GM12878 (cell line): ENCODE data around the gene ZMYND10. TPM values are rescaled to one million over a fixed set of nuclear protein-coding genes. Genes with fewer than 3 reads are reported as not detected.

Experiments
- ATAC-seq: fragments of 200-7000 bp; cut with Tn5 transposase; 3 replicates; pipeline ENCODE4 v1.9.1; 2020; ENCODE audit warnings: mild to moderate bottlenecking, moderate library complexity
- BruUV-seq: library from RNA; stranded (reverse); fragments of 400-500 nt; replicated peaks from 2 replicates; lab custom pipeline; 2021; lab: Mats Ljungman, UMichigan
- CTCF ChIA-PET: fragments of 300-600 bp; sonication (Branson Sonifier 250); formaldehyde crosslinking; extraction: SDS; loops from one replicate; lab custom pipeline; 2021; ENCODE audit warnings: inconsistent platforms; lab: Yijun Ruan, JAX
- POLR2A ChIA-PET: fragments of 350-600 bp; formaldehyde crosslinking; extraction: SDS; loops from one replicate; lab custom pipeline; 2021; ENCODE audit warnings: inconsistent platforms; lab: Charles Lee
- RAD21 ChIA-PET: fragments of 300-600 bp; sonication (Branson Sonifier 250); formaldehyde crosslinking; loops from one replicate; lab custom pipeline; 2023; ENCODE audit warnings: antibody characterized with exemption; ENCODE audit not compliant: unreplicated experiment; lab: Charles Lee
- SMC1A ChIA-PET: fragments of 300-600 bp; sonication (Branson Sonifier 250); formaldehyde crosslinking; loops from one replicate; lab custom pipeline; 2023; ENCODE audit not compliant: unreplicated experiment, uncharacterized antibody; lab: Charles Lee
- DNase-seq: peaks from one replicate; pipeline ENCODE4 v3.0.0-alpha.2; 2011; ENCODE audit warnings: low read depth, low spot score
- FAIRE-seq: peaks from 3 replicates; lab custom pipeline; 2011; peaks lifted over from hg19 to GRCh38; lab: Jason Lieb, UNC
- H2AFZ ChIP-seq: 2 replicates; pipeline ENCODE4 v1.6.0; 2011; ENCODE audit warnings: low read depth, low read length, control low read depth; ENCODE audit not compliant: control insufficient read depth
- H3K27ac ChIP-seq: 2 replicates; pipeline ENCODE4 v1.5.1; 2011; ENCODE audit warnings: control low read depth; ENCODE audit not compliant: control insufficient read depth, insufficient read depth
- H3K27me3 ChIP-seq, 2 experiments: replicated peaks in 1 of 2; 2 replicates each; pipeline versions ENCODE4 v1.6.0 to v1.6.1; 2011; ENCODE audit warnings: low read length in 1 of 2; ENCODE audit not compliant: control insufficient read depth in 2 of 2, insufficient read depth in 2 of 2
- H3K36me3 ChIP-seq, 2 experiments: 2 replicates each; pipeline ENCODE4 v1.5.1; 2011; ENCODE audit warnings: low read length in 1 of 2; ENCODE audit not compliant: control insufficient read depth in 2 of 2, insufficient read depth in 2 of 2
- H3K4me1 ChIP-seq: 2 replicates; pipeline ENCODE4 v1.6.1; 2011; ENCODE audit warnings: mild to moderate bottlenecking, low read length, moderate library complexity, mixed read lengths; ENCODE audit not compliant: control insufficient read depth, insufficient read depth
- H3K4me2 ChIP-seq: 2 replicates; pipeline ENCODE4 v1.6.0; 2011; ENCODE audit warnings: control low read depth; ENCODE audit not compliant: control insufficient read depth, insufficient read depth
- H3K4me3 ChIP-seq: fragments of 200-600 bp; sonication (generic); 2 replicates; pipeline ENCODE4 v1.5.1; 2016
- H3K79me2 ChIP-seq: 2 replicates; pipeline ENCODE4 v1.6.0; 2011; ENCODE audit warnings: low read length; ENCODE audit not compliant: control insufficient read depth, insufficient read depth
- H3K9ac ChIP-seq: 2 replicates; pipeline ENCODE4 v1.8.0; 2011; ENCODE audit warnings: low read length, control low read depth, mixed read lengths; ENCODE audit not compliant: control insufficient read depth, insufficient read depth
- H3K9me3 ChIP-seq: replicated peaks from 3 replicates; pipeline ENCODE4 v1.5.1; 2011; ENCODE audit warnings: mild to moderate bottlenecking, low read length; ENCODE audit not compliant: control insufficient read depth, insufficient read depth
- H4K20me1 ChIP-seq: 2 replicates; pipeline ENCODE4 v1.6.0; 2011; ENCODE audit not compliant: control insufficient read depth, insufficient read depth
- ATF3 ChIP-seq: IDR thresholded peaks from 2 replicates; pipeline ENCODE4 v1.6.1; 2011; ENCODE audit warnings: low read depth, mild to moderate bottlenecking, low read length, moderate library complexity, borderline replicate concordance; ENCODE audit errors: extremely low read depth
- BRCA1 ChIP-seq: IDR thresholded peaks from 2 replicates; pipeline ENCODE4 v1.6.1; 2011; ENCODE audit warnings: low read depth, low read length, improper control_type of control experiment
- CHD1 ChIP-seq: IDR thresholded peaks from 2 replicates; pipeline ENCODE4 v1.6.1; 2012; ENCODE audit warnings: low read depth, low read length, improper control_type of control experiment
- E2F4 ChIP-seq: IDR thresholded peaks from 2 replicates; pipeline ENCODE4 v1.6.1; 2012; ENCODE audit warnings: low read depth, low read length, improper control_type of control experiment
- EP300 ChIP-seq, 2 experiments: fragments of 150-350 bp in 1 of 2; IDR thresholded peaks; 2 replicates each; pipeline ENCODE4 v1.6.1; 2011 to 2012; ENCODE audit warnings: low read depth in 2 of 2, low read length in 2 of 2, borderline replicate concordance in 1 of 2, improper control_type of control experiment in 1 of 2, inconsistent platforms in 1 of 2; ENCODE audit not compliant: control insufficient read depth in 1 of 2
- KLF5 ChIP-seq: fragments of 450-650 bp; IDR thresholded peaks from 2 replicates; pipeline ENCODE4 v1.6.1; 2014; ENCODE audit warnings: mild to moderate bottlenecking; ENCODE audit not compliant: partially characterized antibody
- STAT3 ChIP-seq: IDR thresholded peaks from 2 replicates; pipeline ENCODE4 v1.6.1; 2011; ENCODE audit warnings: low read depth, low read length, improper control_type of control experiment
- ZSCAN29 ChIP-seq: fragments of 450-650 bp; IDR thresholded peaks from 2 replicates; pipeline ENCODE4 v1.6.1; 2017; ENCODE audit warnings: mild to moderate bottlenecking, moderate library complexity
- WGBS: methylation state at CpG from one replicate; pipeline ENCODE4 v1.1.6; 2016; ENCODE audit warnings: low lambda C conversion rate; ENCODE audit not compliant: insufficient replicate concordance, insufficient coverage; ENCODE audit errors: missing lambda C conversion rate; 5-methylcytosine and 5-hydroxymethylcytosine counted together
- in situ Hi-C: fragments of 300-500 bp; cut with MboI; formaldehyde crosslinking; loops from 9 replicates; pipeline ENCODE4 v1.14.3; 2018; ENCODE audit warnings: mixed read lengths
- intact Hi-C: fragments of 100-400 bp; cut with micrococcal nuclease; formaldehyde crosslinking; loops from one replicate; pipeline ENCODE4 v1.14.2; 2022; ENCODE audit not compliant: unreplicated experiment
- polyA plus RNA-seq, 11 experiments: library from polyadenylated mRNA; depleted of rRNA in 4 of 11; unstranded in 6 of 11; stranded (reverse) in 5 of 11; fragments of >200 nt; fragmentation: Nextera tagmentation in 4 of 11; fragmentation: Illumina TruSeq in 1 of 11; extraction: Ambion mirVana in 4 of 11; extraction: Trizol in 1 of 11; gene quantifications; 1 replicate in 1 of 11; 2 replicates in 10 of 11; pipeline versions ENCODE4 v1.2.1 to v1.2.3, GENCODE V29; 2011 to 2016; ENCODE audit warnings: inconsistent platforms in 2 of 11, missing spikeins in 2 of 11, low read depth in 1 of 11
- total RNA-seq, 4 experiments: library from RNA; depleted of rRNA in 3 of 4; stranded (reverse); fragments of >200 nt in 3 of 4; fragmentation: Illumina TruSeq in 1 of 4; extraction: Trizol in 1 of 4; gene quantifications; 2 replicates each; pipeline versions ENCODE4 v1.2.1 to v1.2.3, GENCODE V29; 2013 to 2021
- TF ChIP-seq, protein P1 (sequence below): fragments of 450-650 bp; formaldehyde crosslinking; IDR thresholded peaks from 2 replicates; pipeline ENCODE4 v1.4.0; 2022; ENCODE audit warnings: mild to moderate bottlenecking, moderate library complexity
- TF ChIP-seq, protein P2 (sequence below): IDR thresholded peaks from 2 replicates; pipeline ENCODE4 v1.6.1; 2012; ENCODE audit warnings: mild to moderate bottlenecking, low read depth, low read length
- TF ChIP-seq, protein P3 (sequence below): fragments of 450-650 bp; IDR thresholded peaks from 2 replicates; pipeline ENCODE4 v1.6.1; 2018; ENCODE audit warnings: mild to moderate bottlenecking, low read depth, moderate library complexity; ENCODE audit not compliant: partially characterized antibody

ZMYND10 gene
- total and polyA plus RNA-seq, 10 of the 15 experiments (the other 5 are each of a cell fraction or from before 2014, with no cell fraction given), result 0.11 to 1.0 (median 0.37) TPM

DNA sequence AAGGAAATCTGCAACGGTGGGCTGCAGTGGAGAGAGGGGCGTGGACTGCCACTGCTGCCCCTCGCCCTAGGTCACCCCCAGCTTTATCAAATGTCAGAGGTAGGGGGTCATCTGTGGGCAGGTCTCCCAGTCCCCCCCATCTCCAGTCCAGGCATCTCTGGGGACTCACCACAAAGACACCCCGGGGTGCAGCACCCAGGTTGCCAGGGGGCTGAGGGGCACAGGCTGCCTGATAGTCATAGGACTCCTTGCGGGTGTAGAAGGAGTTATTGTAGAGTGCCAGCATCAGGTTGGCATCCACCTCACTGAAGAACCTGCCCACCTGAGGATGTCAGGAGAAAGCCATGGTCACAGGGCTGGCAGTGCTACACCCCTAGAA, 20.3 kb upstream of the ZMYND10 start:
- RAD21 ChIA-PET, result no interaction called here
- POLR2A ChIA-PET, result interaction anchor here (0.6 to 1.1 kb wide), 2 partner anchors 9 to 17 kb away, joined by 3 read pairs; no protein-coding TSS in a partner anchor
- 50% methylated on average over 5 of the region's 5 CpGs for WGBS
- intact Hi-C loops, result no loop called here
- CTCF ChIA-PET, result interaction anchor here (1.4 kb wide), 1 partner anchor 15 kb away, joined by 4 read pairs; the partner anchor contains the start of genes CYB561D2 and NPRL2
- no TSS peak for BruUV-seq
- H3K27me3 ChIP-seq, result no peaks in the 10 kb centered on the region; a peak in 2 of 4 replicates
- peak overlapping the region; percentile 89; the same call in 1 of the 2 replicates for H2AFZ ChIP-seq
- peak overlapping the region; percentile 20; the same call in 1 of the 2 replicates for H3K9ac ChIP-seq
- no peaks in the 10 kb centered on the region for H3K9me3 ChIP-seq
- in situ Hi-C loops, result no loop called here
- peak overlapping the region; percentile 100 for H3K4me2 ChIP-seq
- no peak for ATAC-seq
- H3K27ac ChIP-seq, result no peak overlapping the region
- H3K79me2 ChIP-seq, result no peaks in the 10 kb centered on the region
- peak overlapping the region; percentile 70; the same call in 1 of the 2 replicates for H3K4me3 ChIP-seq
- no peak for FAIRE-seq
- no peaks in the 10 kb centered on the region for H4K20me1 ChIP-seq
- SMC1A ChIA-PET, result no interaction called here
- no peaks in the 10 kb centered on the region for H3K36me3 ChIP-seq
- DNase-seq, result no peak
- H3K4me1 ChIP-seq, result peaks cover 5% of the 10 kb centered on the region; the same call in 1 of the 2 replicates
- no peak for TF ChIP-seq ATF3
- TF ChIP-seq, protein P1, sequence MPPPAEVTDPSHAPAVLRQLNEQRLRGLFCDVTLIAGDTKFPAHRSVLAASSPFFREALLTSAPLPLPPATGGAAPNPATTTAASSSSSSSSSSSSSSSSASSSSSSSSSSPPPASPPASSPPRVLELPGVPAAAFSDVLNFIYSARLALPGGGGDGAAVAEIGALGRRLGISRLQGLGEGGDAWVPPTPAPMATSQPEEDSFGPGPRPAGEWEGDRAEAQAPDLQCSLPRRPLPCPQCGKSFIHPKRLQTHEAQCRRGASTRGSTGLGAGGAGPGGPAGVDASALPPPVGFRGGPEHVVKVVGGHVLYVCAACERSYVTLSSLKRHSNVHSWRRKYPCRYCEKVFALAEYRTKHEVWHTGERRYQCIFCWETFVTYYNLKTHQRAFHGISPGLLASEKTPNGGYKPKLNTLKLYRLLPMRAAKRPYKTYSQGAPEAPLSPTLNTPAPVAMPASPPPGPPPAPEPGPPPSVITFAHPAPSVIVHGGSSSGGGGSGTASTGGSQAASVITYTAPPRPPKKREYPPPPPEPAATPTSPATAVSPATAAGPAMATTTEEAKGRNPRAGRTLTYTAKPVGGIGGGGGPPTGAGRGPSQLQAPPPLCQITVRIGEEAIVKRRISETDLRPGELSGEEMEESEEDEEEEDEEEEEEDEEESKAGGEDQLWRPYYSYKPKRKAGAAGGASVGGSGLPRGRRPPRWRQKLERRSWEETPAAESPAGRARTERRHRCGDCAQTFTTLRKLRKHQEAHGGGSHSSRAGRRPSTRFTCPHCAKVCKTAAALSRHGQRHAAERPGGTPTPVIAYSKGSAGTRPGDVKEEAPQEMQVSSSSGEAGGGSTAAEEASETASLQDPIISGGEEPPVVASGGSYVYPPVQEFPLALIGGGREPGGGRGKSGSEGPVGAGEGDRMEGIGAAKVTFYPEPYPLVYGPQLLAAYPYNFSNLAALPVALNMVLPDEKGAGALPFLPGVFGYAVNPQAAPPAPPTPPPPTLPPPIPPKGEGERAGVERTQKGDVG (CRISPR knock-in tag), result no peak
- TF ChIP-seq E2F4, result no peak
- TF ChIP-seq CHD1, result no peak
- TF ChIP-seq, protein P2, sequence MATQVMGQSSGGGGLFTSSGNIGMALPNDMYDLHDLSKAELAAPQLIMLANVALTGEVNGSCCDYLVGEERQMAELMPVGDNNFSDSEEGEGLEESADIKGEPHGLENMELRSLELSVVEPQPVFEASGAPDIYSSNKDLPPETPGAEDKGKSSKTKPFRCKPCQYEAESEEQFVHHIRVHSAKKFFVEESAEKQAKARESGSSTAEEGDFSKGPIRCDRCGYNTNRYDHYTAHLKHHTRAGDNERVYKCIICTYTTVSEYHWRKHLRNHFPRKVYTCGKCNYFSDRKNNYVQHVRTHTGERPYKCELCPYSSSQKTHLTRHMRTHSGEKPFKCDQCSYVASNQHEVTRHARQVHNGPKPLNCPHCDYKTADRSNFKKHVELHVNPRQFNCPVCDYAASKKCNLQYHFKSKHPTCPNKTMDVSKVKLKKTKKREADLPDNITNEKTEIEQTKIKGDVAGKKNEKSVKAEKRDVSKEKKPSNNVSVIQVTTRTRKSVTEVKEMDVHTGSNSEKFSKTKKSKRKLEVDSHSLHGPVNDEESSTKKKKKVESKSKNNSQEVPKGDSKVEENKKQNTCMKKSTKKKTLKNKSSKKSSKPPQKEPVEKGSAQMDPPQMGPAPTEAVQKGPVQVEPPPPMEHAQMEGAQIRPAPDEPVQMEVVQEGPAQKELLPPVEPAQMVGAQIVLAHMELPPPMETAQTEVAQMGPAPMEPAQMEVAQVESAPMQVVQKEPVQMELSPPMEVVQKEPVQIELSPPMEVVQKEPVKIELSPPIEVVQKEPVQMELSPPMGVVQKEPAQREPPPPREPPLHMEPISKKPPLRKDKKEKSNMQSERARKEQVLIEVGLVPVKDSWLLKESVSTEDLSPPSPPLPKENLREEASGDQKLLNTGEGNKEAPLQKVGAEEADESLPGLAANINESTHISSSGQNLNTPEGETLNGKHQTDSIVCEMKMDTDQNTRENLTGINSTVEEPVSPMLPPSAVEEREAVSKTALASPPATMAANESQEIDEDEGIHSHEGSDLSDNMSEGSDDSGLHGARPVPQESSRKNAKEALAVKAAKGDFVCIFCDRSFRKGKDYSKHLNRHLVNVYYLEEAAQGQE, result no peak
- no peak for TF ChIP-seq ZSCAN29
- TF ChIP-seq EP300 (IDR thresholded peaks at IDR 0.05; ENCODE audit: borderline replicate concordance in 1 of 2, control insufficient read depth in 1 of 2, low read depth in 2 of 2, low read length in 2 of 2), result no peak
- TF ChIP-seq BRCA1, result no peak
- TF ChIP-seq KLF5, result no peak
- TF ChIP-seq STAT3, result no peak
- TF ChIP-seq, protein P3, sequence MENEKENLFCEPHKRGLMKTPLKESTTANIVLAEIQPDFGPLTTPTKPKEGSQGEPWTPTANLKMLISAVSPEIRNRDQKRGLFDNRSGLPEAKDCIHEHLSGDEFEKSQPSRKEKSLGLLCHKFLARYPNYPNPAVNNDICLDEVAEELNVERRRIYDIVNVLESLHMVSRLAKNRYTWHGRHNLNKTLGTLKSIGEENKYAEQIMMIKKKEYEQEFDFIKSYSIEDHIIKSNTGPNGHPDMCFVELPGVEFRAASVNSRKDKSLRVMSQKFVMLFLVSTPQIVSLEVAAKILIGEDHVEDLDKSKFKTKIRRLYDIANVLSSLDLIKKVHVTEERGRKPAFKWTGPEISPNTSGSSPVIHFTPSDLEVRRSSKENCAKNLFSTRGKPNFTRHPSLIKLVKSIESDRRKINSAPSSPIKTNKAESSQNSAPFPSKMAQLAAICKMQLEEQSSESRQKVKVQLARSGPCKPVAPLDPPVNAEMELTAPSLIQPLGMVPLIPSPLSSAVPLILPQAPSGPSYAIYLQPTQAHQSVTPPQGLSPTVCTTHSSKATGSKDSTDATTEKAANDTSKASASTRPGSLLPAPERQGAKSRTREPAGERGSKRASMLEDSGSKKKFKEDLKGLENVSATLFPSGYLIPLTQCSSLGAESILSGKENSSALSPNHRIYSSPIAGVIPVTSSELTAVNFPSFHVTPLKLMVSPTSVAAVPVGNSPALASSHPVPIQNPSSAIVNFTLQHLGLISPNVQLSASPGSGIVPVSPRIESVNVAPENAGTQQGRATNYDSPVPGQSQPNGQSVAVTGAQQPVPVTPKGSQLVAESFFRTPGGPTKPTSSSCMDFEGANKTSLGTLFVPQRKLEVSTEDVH, result no peak
